Skeletal muscle satellite cell (primary cell): ENCODE data around the gene GAST.
A peak's percentile ranks its signal among the peaks of the same experiment; 100 is the strongest.
"Not testable (repeated sequence)": the region's sequence is repeated elsewhere in the genome, so short reads cannot be mapped to it uniquely, and the experiment has no call there.

Experiments used
- H3K27me3 ChIP-seq: 2 replicates; pipeline ENCODE4 v1.7.0; 2013; ENCODE audit warnings: low read length; ENCODE audit not compliant: control insufficient read depth, insufficient read depth
- H3K36me3 ChIP-seq: 2 replicates; pipeline ENCODE4 v1.7.0; 2013; ENCODE audit warnings: mild to moderate bottlenecking, control low read depth, low read length; ENCODE audit not compliant: insufficient read depth
- H3K4me1 ChIP-seq: 2 replicates; pipeline ENCODE4 v1.7.0; 2013; ENCODE audit warnings: low read length; ENCODE audit not compliant: control insufficient read depth, insufficient read depth
- H3K4me2 ChIP-seq: 2 replicates; pipeline ENCODE4 v1.7.0; 2013; ENCODE audit warnings: mild to moderate bottlenecking, low read length
- H3K4me3 ChIP-seq: 2 replicates; pipeline ENCODE4 v1.7.0; 2013; ENCODE audit warnings: low read length
- H3K9ac ChIP-seq: 2 replicates; pipeline ENCODE4 v1.7.0; 2013; ENCODE audit warnings: mild to moderate bottlenecking, low read depth, low read length, moderate library complexity
- H3K9me3 ChIP-seq: replicated peaks from 2 replicates; pipeline ENCODE4 v1.7.0; 2013; ENCODE audit warnings: mild to moderate bottlenecking, control low read depth, low read length

Gene GAST

GRCh38 chr17:41685753-41686152 lies 26.4 kb upstream of the GAST start:
- not testable (repeated sequence) for H3K4me2 ChIP-seq, H3K27me3 ChIP-seq, H3K4me3 ChIP-seq, H3K9ac ChIP-seq, H3K9me3 ChIP-seq
- H3K36me3 ChIP-seq = peaks cover 15% of the 10 kb centered on the region
- peaks cover 14% of the 10 kb centered on the region for H3K4me1 ChIP-seq

GRCh38 chr17:41686281-41686680 lies 25.9 kb upstream of the GAST start:
- H3K36me3 ChIP-seq = peaks cover 21% of the 10 kb centered on the region
- no peaks in the 10 kb centered on the region for H3K9me3 ChIP-seq
- peaks cover 8% of the 10 kb centered on the region for H3K27me3 ChIP-seq
- H3K4me3 ChIP-seq = no peak overlapping the region
- peaks cover 19% of the 10 kb centered on the region for H3K4me1 ChIP-seq
- no peak overlapping the region for H3K4me2 ChIP-seq
- no peak overlapping the region for H3K9ac ChIP-seq

DNA sequence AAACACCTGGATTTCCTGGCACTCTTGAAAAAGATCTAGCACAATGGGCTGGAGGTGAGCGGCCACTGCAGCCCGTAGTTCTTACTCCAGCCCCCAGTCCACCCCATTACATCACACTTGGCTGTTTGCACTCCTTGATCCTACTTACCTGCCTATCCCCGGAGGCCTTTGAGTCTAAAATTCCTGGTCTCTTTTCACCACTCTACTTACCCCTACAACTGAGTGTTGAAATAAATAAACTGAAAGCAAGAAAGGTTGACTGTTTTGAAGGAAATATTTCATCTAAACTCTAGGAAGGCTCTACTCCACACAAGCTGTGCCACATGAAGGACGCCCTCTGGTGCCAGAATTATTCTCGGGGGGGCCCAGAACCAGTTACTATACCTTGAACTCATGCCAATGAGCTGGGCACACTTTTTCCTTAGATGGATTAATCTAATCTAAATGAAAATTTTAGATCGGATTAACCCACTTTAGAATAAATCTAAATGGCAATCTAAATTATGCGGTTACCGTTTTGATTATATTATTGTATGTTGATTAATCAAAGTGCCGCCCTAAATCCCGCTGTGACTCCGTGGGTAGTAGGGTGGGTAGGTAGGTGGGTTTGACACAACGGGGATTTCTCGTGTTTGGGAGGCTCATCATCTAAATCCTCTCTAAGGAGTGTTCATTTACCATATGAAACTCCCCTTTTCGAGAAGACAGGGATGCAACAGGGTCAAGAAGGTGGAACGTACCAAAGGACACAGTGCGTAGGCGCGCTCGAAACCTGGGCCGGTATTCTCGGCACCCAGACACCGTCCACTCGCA lies 24.1 kb upstream of the GAST start:
- peak overlapping the region; percentile 90 for H3K4me2 ChIP-seq
- peak overlapping the region; percentile 90 for H3K9ac ChIP-seq
- no peaks in the 10 kb centered on the region for H3K9me3 ChIP-seq
- peak overlapping the region; percentile 78 for H3K4me3 ChIP-seq
- H3K4me1 ChIP-seq = peaks cover 19% of the 10 kb centered on the region
- H3K36me3 ChIP-seq = peaks cover 38% of the 10 kb centered on the region
- H3K27me3 ChIP-seq = peaks cover 8% of the 10 kb centered on the region

DNA sequence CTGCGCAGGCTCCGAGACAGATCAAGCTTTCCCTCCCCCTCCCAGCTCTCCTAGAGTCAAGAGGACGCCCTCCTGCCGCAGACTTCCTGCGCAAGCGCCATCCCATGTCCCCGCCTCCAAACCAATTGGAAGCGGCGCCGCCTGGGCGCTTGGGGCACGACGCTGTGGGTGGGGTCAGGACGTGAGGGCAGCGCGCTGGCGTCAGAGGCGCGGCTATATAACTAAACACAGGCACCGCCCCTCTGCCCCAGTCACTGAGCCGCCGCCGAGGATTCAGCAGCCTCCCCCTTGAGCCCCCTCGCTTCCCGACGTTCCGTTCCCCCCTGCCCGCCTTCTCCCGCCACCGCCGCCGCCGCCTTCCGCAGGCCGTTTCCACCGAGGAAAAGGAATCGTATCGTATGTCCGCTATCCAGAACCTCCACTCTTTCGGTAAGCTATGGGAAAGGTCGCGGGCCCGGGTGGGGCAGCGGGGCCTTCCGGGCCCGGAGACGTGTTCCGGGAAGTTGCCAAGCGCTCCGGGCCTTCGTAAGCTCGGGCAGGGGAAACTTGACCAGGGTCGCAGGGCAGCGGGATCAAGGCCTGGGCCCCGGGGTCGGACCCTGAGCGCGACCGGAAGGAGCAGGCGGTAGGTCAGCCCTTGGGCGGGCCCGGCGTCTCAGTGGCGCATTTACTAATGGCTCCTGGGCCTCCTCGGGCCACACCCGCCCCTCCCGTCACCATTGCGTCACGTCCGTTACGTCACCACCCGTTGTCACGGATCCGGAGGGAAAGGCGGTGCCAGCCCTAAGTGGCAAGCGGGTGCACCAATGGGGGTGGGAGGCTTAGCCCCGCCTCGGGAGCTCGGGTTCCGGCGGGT lies 23.3 kb upstream of the GAST start, which contains the start of gene EIF1:
Gene EIF1 (plus strand): TSS at position 245 of the 856 bp plus-strand sequence. CDS start 154 bp downstream, at position 399.
- Histone ChIP-seq H3K4me3 (peak within 1 kb of the TSS; percentile 90), H3K4me1 (peaks cover 19% of the 10 kb centered on the region), H3K27me3 (peaks cover 6% of the 10 kb centered on the region), H3K36me3 (peaks cover 42% of the 10 kb centered on the region), H3K9ac (peak within 1 kb of the TSS; percentile 100), H3K4me2 (peak within 1 kb of the TSS; percentile 99), H3K9me3 (no peaks in the 10 kb centered on the region)

- Histone ChIP-seq H3K4me3 (peak overlapping the region; percentile 90), H3K9ac (peak overlapping the region; percentile 100), H3K36me3 (peaks cover 45% of the 10 kb centered on the region), H3K9me3 (no peaks in the 10 kb centered on the region), H3K4me1 (peaks cover 19% of the 10 kb centered on the region), H3K4me2 (peak overlapping the region; percentile 99), H3K27me3 (no peaks in the 10 kb centered on the region)
Measured at GRCh38 chr17:41689497-41690299, 22.4 kb upstream of the GAST start.

GRCh38 chr17:41690497-41690896 lies 21.6 kb upstream of the GAST start:
- Histone ChIP-seq H3K4me1 (peaks cover 19% of the 10 kb centered on the region), H3K27me3 (no peaks in the 10 kb centered on the region), H3K9ac (peak overlapping the region; percentile 100), H3K36me3 (peaks cover 45% of the 10 kb centered on the region), H3K9me3 (no peaks in the 10 kb centered on the region), H3K4me3 (peak overlapping the region; percentile 90), H3K4me2 (peak overlapping the region; percentile 99)

- Histone ChIP-seq H3K9ac (peak overlapping the region; percentile 100), H3K4me1 (peaks cover 19% of the 10 kb centered on the region), H3K27me3 (no peaks in the 10 kb centered on the region), H3K9me3 (no peaks in the 10 kb centered on the region), H3K4me2 (peak overlapping the region; percentile 99), H3K4me3 (peak overlapping the region; percentile 90), H3K36me3 (peaks cover 45% of the 10 kb centered on the region)
Measured at GRCh38 chr17:41691031-41691777, 20.9 kb upstream of the GAST start.

GRCh38 chr17:41692722-41693521 lies 19.2 kb upstream of the GAST start:
- no peaks in the 10 kb centered on the region for H3K9me3 ChIP-seq
- H3K4me2 ChIP-seq = no peak overlapping the region
- no peaks in the 10 kb centered on the region for H3K27me3 ChIP-seq
- H3K4me3 ChIP-seq = no peak overlapping the region
- H3K9ac ChIP-seq = no peak overlapping the region
- peaks cover 45% of the 10 kb centered on the region for H3K36me3 ChIP-seq
- peaks cover 24% of the 10 kb centered on the region for H3K4me1 ChIP-seq

DNA sequence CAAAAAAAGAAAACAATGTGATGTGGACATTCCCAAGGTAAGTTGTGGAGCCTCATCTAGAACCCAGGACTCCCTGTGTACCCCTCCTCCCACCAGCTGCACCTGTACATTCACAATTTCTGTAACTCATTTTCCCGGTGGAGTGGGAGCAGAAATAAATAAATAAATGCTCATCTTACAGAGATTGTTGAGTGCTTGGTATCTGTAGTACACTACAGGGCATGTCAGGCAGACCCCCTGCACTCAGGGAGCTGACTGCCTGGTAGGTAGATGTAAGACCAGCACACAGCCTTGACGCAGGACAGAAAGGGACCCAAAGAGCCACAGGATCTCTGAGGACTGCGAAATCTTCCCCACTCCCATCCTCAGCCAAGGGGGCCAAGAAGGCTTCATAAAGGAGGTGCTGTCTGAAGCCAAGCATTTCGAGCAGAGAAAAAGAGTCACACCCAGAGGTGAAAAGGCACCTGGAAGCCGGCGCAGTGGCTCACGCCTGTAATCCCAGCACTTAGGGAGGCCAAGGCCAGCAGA lies 16.9 kb upstream of the GAST start:
- Histone ChIP-seq H3K4me1 (peaks cover 19% of the 10 kb centered on the region), H3K9ac (no peak overlapping the region), H3K4me2 (no peak overlapping the region), H3K27me3 (no peaks in the 10 kb centered on the region), H3K9me3 (no peaks in the 10 kb centered on the region), H3K4me3 (no peak overlapping the region), H3K36me3 (peaks cover 35% of the 10 kb centered on the region)
